EL (cell line): ENCODE data around the gene TYW1.
A peak's percentile ranks its signal among the peaks of the same experiment; 100 is the strongest.
"Not testable (repeated sequence)": the region's sequence is repeated elsewhere in the genome, so short reads cannot be mapped to it uniquely, and the experiment has no call there.

Experiments
- DNase-seq: peaks from one replicate; pipeline ENCODE4 v3.0.0-alpha.2; 2016

TYW1 gene

GRCh38 chr7:67135617-67136486, 139.2 kb downstream of the TYW1 start:
- peak; percentile 4 for DNase-seq

- DNase-seq: not testable (repeated sequence)
These were observed 140.9 kb downstream of the TYW1 start for GRCh38 chr7:67137489-67137888.

GRCh38 chr7:67139876-67140275, 143.2 kb downstream of the TYW1 start:
- DNase-seq: not testable (repeated sequence)

- not testable (repeated sequence) for DNase-seq
These were observed 144.4 kb downstream of the TYW1 start for GRCh38 chr7:67141001-67141400.

GRCh38 chr7:67143091-67143786, 146.6 kb downstream of the TYW1 start:
- not testable (repeated sequence) for DNase-seq

GRCh38 chr7:67145581-67146193, 149.1 kb downstream of the TYW1 start:
- not testable (repeated sequence) for DNase-seq

GRCh38 chr7:67149131-67149530, 152.5 kb downstream of the TYW1 start:
- not testable (repeated sequence) for DNase-seq

- DNase-seq: not testable (repeated sequence)
These were observed 157.7 kb downstream of the TYW1 start for GRCh38 chr7:67154374-67154773.

GRCh38 chr7:67156064-67156463, 159.4 kb downstream of the TYW1 start:
- DNase-seq: not testable (repeated sequence)

GRCh38 chr7:67163285-67163684, 166.7 kb downstream of the TYW1 start:
- not testable (repeated sequence) for DNase-seq

- not testable (repeated sequence) for DNase-seq
These were observed 174.5 kb downstream of the TYW1 start for GRCh38 chr7:67171151-67171550.

- not testable (repeated sequence) for DNase-seq
These were observed 180.1 kb downstream of the TYW1 start for GRCh38 chr7:67176730-67177129.

GRCh38 chr7:67178915-67179688, 182.5 kb downstream of the TYW1 start:
- not testable (repeated sequence) for DNase-seq

- peak; percentile 20 for DNase-seq
These were observed 186.5 kb downstream of the TYW1 start for GRCh38 chr7:67182956-67183750.

- not testable (repeated sequence) for DNase-seq
These were observed 188.5 kb downstream of the TYW1 start for GRCh38 chr7:67184912-67185659.

- DNase-seq: not testable (repeated sequence)
These were observed 189.1 kb downstream of the TYW1 start for GRCh38 chr7:67185660-67186129.

GRCh38 chr7:67189160-67189559, 192.5 kb downstream of the TYW1 start:
- DNase-seq: not testable (repeated sequence)

GRCh38 chr7:67189801-67190465, 193.3 kb downstream of the TYW1 start:
- not testable (repeated sequence) for DNase-seq

GRCh38 chr7:67191002-67191720, 194.5 kb downstream of the TYW1 start:
- DNase-seq: not testable (repeated sequence)
